NCI-H1694 treated with DMSO at 0.1 percent for 48 hours (cell line): ENCODE data around the gene CD248.
"Not testable (repeated sequence)": the region's sequence is repeated elsewhere in the genome, so short reads cannot be mapped to it uniquely, and the experiment has no call there.

Experiments used
- DNase-seq: peaks from one replicate; lab custom pipeline; 2025; lab: John Stamatoyannopoulos, UW

Gene CD248

DNA sequence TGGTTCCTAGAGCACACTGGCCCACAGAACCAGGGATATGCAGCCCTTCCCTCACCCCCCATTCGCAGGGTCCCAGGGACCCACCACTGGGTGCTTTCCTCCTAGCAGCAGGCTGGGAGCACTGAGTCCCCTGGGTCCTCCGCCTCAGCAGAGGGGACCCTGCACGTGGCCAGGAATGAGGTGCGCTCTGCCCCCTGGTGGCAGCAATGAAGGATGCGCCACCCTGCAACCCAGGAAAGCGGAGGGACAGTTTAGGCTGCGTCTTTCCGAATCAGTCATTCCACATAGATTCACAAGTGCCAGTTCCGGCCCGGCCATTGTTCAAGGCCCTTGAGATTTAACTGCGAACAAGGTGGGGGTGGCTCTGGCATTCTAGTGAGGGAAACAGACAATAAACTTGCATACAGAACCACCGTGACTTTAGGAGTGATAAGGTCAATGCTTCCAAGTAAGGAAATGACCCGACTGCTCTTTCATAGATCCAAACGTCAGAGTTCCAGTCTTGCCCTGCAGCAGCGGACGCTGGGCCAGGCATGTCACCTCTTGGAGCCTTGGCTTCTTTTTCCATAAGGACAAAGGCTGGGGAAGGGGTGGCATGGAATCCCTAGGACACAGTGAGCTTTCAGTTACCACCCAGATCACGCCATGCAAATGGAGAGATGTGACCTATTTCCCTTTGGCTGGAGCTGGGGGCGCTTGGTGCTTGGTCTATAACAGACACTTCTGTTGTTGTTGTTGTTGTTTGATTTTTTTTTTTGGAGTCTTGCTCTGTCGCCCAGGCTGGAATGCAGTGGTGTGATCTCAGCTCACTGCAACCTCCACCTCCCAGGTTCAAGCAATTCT lies 11.7 kb upstream of the CD248 start:
- DNase-seq = peak; percentile 67

DNA sequence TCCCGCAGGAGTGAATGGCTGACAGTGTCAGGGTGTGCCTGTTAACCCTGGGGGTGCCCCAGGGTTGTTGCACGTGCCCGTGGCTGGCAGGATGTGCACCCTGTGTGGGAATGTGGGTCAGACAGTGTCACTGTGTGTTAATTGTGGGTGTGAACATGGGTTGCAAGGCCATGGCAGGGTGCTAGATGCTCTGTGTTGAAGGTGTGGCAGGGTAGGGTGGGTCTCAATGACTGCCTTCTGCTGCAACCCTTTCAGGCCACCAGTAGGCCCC lies 11.1 kb upstream of the CD248 start:
- DNase-seq = no peak

DNA sequence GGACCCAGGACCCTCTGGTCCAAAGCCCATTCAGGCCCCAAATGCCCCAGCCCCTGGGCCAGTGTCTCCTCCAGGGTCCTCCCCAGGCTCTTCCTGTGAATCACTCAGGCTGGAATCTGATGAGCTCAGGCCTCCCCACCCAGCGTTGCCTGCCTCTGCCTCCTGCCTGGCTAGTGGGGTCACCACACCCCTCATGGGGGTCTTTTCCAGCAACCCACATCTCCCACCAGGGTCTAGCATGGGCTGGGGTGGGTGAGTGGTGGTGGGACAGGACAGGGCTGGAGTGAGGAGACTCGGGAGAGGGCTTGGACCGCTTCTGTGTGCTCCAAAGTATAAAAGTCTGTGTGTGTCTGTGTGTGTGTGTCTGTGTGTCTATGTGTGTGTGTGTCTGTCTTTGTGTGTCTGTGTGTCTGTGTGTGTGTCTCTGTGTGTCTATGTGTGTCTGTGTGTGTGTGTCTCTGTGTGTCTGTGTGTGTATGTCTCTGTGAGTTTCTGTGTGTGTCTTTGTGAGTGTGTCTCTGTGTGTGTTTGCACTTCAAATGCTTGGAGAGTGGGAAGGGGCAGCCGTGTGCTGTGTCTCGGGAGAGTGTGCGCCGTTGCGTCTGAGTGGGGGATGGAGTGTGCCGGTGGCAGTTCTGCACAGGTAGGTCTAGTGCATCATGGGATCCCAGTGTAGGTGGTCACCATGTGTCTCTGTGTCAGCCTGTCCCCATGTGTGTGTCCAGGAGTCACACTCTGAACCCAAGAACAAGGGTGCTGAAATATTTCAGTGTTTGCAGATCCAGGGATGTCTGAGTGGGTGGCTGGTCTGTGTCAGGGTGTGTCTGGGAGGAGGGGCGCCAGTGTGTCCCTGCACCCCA lies 10.6 kb upstream of the CD248 start:
- no peak for DNase-seq

DNA sequence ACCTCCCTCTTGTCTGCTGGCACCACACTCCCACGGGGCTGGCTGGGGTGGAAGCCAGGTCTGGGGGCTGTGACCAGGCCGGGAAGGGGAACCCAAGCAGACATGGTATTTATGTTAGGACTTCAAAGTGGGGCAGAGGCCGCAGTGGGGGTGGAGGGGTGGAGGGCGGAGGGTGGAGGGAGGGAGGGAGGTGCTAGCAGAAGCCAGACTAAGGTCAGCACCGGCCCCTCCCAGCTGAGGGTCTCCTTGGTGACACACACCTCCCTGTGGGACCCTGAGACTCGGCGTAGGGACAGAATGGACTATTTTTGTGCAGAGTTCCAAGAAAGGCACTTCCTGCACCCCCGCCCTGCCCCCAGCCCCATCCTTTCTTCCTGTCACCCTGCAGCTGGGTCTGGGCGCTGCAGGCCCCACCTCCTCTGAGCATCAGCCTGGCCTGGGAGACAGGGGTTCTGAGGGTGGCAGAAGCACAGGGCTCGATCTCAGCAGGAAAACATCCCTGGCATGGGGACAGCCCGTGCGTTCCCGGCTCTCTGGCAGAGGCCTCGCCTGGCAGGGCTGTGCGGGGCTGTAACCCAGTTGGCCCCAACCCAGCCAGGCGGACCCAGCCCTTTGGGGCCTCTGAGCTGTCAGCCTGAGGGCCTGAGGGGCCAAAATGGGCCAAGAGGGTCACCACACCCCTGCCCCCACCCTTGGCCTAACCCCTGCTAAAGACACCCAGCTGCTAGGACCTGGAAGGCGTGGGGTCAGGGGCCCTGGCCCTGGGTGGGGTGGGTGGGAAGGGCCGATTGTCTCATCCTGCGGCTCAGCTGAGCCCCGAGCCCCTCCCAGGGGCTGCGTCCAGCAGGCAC lies 9.6 kb upstream of the CD248 start:
- DNase-seq = no peak

DNA sequence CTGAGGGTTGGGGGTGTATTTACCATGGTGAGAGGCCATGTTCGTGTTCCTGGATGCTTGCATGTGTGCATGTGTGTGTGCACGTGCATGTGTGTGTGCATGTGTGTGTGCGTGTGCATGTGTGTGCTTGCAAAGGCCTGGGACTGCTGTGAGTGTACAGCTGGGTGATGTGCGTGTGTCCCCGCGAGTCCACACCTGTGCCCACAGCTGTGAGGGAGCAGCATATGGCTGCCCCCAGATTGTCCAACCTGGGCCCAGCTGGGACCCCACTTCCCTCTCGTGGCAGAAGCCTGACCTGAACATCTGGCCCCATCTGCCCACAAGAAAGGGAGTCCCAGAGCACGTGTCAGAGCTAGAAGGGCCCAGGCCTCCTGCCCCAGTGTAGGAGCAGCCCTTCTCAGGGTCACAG lies 8.4 kb upstream of the CD248 start:
- no peak for DNase-seq

DNA sequence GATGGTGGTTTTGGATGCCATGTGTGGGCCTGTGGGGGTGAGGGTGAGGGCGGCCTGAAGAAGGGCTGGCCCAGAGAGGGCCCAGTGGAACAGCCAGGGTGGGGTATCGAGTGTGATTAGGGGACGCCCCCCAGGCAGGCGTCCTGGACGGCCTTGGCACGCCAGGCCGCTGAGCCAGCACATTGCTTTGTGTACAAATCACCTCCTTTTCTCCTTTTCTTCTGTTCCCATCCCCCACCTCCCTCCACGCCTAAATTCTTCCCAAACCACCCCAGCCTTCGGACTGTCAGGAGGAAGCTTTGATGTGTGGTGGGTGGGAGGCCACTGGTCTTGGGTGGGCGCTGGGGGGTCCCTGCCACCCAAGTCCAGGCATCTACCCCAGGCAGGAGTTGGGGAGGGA lies 7.8 kb upstream of the CD248 start:
- no peak for DNase-seq

DNA sequence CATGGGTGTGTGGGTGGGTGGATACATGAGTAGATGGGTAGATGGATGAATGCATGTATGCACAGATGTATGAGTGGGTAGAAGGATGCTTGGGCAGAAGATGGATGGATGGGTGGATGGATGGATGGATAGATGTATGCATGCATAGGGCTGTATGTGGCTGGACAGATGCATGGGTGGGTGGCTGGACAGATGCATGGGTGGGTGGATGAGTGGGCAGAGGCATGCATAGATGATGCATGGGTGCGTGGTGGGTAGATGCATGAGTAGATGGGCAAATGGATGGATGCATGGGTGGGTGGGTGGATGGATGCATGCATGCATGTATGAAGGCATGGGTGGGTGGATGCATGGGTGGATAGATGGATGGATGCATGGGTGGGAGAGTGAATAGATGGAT lies 6.8 kb upstream of the CD248 start:
- DNase-seq = no peak

DNA sequence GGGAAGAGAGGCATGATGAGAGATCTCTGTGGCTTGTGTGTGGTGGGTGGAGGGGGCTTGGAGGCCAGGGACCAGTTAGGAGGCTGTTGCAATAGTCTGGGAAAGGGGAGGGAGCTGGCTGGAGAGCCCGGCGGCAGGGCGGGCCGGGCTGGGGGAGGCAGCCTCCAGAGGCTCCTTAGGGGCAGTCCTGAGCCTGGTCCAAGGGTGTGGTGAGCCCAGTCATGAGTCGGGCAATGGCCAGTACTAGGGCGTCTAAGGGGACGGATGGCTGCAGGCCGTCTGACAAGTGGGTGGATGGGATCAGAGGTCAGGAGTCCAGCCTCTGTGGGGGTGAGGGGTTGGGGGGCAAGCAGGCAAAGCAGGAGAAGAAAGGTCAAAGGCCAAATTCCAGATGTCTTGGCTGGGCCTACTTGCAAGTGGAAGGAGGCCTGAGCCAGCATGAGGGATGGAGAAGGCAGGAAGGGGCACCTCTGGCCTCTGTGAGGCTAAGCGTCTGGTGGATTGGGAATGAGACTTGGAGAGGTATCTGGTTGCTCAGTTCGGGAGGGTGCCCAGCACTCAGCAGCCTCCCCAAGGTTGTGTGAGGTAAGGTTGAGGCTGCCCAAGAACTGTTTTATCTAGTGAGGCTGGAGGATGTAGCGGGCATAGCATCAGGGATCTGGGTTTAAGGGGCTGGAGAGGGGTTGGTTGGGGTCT lies 6.0 kb upstream of the CD248 start:
- no peak for DNase-seq

DNA sequence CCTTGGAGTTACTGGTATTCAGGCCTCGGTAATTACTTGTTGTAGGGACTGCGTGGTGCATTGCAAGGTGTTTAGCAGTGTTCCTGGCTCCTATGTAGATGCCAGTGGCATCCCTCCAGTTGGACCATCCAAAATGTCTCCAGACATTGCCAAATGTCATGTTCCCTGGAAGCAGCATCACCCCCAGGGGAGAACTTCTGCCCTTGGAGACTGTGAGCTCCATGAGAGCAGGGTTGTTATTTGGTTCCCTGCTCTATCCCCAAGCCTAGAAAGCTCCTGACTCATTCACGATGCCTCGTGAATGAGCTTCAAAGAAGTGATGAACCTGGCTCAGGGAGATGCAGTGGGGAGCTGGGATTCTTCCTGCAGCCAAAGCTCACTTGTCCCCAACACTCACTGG lies 4.8 kb upstream of the CD248 start:
- no peak for DNase-seq

DNA sequence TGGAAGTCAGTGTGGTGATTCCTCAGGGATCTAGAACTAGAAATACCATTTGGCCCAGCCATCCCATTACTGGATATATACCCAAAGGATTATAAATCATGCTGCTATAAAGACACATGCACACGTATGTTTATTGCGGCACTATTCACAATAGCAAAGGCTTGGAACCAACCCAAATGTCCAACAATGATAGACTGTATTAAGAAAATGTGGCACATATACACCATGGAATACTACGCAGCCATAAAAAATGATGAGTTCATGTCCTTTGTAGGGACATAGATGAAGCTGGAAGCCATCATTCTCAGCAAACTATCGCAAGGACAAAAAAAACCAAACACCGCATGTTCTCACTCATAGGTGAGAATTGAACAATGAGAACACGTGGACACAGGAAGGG lies 3.9 kb upstream of the CD248 start:
- DNase-seq = not testable (repeated sequence)

DNA sequence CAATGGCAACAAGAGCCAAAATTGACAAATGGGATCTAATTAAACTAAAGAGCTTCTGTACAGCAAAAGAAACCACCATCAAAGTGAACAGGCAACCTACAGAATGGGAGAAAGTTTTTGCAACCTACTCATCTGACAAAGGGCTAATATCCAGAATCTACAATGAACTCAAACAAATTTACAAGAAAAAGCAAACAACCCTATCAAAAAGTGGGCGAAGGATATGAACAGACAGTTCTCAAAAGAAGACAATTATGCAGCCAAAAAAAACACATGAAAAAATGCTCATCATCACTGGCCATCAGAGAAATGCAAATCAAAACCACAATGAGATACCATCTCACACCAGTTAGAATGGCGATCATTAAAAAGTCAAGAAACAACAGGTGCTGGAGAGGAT lies 3.4 kb upstream of the CD248 start:
- not testable (repeated sequence) for DNase-seq

DNA sequence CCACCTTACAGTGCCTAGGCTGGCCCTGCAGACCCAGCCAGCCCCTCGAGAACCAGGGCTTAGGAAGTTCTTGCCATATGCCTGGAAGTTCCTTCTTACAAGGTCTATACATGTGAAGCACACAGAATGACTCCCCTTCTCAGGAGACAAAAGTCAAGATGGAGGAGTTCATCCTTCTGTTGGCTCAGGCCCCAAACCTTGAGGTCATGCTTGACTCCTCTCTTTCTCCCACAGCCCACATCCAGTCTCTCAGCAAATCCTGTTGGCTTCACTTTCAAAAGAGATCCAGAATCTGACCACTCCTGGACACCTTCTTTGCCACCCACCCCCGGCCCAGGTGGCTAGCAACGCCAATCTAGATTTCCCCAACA lies 1.7 kb upstream of the CD248 start:
- no peak for DNase-seq

DNA sequence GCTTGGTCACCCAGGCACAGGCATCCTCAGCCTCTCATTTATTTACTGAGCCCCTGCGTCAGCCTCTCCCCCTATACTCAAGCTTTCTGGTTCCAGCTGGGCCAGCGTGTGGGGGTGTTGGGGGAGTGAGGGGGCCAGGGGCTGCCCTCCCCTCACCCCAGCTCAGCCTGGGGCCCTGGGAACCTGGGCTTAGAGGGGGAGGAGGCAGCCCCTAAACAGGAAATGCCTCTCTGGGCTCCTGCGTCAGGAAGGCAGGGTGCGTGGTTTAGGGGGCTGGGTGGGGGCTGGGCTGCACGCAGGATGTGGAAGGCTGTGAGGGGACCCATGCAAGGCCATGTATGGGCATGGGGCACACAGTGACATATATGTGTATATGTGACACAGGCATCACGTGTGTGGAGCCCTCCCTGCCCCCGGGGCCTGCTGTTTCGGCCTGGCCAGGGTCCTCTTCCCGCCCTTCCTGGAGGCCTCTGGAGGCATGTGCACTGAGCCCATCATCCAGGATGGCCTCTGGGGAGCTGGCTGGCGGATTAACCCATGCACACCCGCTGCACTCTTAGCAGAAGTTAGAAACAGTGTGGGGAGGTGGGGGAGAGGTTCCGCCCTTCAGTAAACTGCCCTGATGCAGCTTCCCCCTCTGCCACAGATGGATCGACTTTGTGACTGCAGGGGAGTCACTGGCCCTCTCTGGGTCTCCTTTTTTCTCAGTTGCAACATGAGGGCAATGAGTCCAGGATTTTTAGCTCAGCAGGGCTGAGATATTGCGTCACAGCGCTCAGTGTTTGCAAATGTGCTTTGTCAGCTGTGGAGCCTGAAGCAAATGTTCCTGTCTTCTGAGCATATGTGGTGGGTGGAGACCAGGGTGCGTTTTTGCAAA lies 1.1 kb upstream of the CD248 start:
- DNase-seq = peak; percentile 45

DNA sequence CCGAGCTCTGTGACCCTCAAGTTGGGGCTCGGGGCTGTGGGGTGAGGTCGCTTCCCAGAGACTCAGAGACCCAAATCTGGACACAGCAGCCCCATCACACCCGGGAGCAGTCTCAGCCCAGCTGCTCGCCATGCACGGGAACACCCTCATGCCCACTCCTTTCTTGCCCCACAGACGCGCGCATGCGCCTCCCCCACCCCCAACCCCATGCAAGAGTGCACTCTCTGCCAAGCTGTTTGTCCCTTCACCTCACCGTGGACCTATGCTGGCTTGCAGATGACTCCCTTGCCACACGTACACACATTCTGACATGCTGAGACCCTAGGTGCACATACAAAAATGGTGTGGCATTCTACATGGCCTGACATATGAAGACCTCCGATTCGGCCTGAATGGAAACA lies 478 bp upstream of the CD248 start:
- peak; percentile 64 for DNase-seq

DNA sequence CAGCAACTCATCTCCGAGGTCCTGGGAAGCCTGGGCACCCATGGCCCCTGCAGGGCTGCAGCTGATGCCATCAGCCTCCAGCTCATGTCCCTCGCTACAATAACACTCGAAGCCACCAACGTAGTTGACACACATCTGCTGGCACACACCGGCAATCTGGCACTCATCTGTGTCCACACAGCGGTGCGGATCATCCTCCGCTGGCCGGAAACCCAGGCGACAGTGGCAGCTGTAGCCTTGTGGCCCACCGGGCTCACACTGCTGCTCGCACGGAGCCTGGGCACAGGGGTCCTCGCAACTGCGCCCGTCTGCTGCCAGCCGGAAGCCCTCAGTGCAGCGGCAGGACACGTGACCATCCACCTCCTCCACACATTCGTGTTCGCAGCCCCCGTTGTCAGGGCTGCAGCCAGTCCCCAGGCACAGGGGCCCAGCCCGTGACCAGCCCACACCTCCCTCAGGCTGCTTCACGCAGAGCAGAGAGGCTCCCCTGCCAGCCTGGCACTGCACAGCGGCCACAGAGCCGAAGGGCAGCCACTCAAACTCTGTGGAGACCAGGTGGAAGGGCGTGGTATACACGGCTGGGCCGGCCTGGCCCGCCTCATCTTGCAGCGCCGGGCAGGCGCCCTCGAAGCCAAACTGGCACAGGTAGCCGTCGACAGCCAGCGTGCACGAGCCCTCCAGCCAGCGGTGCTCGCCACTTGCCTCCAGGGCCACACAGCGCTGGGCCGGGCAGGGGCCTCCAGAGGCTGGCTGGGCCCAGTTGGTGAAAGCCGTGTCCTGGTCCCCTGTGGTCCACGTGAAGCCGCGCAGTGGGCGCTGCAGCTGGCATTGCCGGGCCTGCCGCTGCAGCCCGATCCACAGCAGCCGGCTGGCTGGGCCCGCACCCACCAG lies 678 bp downstream of the CD248 start:
- DNase-seq = no peak

DNA sequence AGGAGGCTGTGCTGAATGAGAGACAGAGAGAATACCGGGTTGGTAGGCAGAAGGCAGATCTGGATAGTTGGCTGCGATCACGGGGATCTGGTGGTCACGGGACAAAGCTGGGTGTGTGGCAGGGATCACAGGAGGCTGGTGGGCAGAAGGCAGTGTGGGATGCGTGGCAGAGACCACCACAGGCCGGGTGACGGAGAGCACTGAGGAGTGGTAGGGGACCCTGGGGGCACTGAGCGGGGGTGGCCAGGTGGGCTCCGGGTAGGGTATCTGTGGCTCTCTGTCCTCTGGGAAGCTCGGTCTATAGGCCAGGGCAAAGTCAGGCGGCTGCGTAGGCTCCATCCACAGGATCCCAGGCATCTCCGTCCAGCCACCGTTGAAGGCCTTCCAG lies 1.4 kb downstream of the CD248 start:
- DNase-seq = no peak

DNA sequence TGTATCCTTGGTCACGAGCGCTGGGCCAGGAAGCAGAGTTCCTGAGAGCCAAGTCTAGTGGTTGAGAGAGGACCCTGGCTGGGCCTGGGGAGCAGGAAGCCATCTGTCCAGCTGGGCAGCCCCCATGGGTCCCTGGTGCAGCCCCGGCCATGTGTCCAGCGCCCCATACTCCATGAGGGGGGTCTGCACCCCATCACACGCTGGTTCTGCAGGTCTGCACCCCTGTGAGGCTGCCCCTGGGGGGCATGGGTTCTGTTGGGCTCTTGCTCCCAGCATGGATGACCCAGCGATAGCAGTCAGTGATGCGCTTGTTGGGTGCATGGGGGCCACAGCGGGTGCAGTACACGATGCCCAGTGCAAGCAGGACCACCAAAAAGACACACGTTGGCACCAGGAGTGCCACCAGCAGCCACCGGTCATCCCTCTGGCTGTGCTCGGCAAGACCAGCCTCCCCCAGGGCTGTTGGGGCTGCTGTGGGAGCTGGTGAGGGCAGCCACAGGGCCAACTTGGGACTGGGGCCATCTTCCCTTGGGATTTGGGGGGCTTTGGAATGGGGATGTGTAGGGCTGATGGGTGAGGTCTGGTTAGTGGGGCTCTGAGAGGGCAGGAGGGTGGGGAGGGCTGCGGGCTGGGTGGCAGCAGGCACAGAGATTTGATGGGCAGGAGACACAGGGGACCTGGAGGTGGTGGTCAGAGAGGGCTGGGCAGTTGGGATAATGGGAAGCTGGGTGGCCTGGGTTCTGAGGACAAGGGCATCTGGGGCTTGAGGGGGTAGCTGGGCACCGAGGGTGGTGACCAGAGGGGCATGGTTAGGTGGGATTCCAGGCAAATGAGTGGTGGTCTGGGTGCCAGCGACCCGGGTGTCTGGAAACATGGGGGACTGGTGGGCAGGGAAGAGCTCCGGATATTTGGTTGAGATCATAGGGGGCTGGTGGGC lies 2.0 kb downstream of the CD248 start:
- no peak for DNase-seq

DNA sequence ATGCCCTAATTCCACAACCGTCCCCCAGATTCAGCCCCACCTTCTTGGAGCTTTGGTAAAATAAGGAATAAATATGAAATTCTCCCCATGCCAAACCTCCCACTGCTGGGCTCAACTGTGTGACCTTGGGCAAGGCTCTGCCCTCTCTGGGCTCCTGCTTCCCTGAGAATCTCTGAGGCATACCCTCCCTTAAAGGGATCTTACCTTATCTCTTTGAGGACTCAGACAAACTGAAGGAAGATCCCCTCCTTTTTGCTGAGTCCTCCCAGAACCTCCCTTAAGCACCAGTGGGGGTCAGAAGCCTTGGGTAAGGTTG lies 2.7 kb downstream of the CD248 start:
- no peak for DNase-seq
